HCT116 (cell line): ENCODE data around the gene ADD2. TPM values are rescaled to one million over a fixed set of nuclear protein-coding genes. Genes with fewer than 3 reads are reported as not detected.

Source experiments
- ATAC-seq: fragments of 200-7000 bp; cut with Tn5 transposase; 2 replicates; pipeline ENCODE4 v1.9.1; 2020; ENCODE audit warnings: mild to moderate bottlenecking, moderate library complexity
- BruUV-seq: library from RNA; stranded (reverse); fragments of 400-500 nt; replicated peaks from 2 replicates; lab custom pipeline; 2021; lab: Mats Ljungman, UMichigan
- CTCF ChIA-PET: fragments of 300-600 bp; sonication (Branson Sonifier 250); formaldehyde crosslinking; loops from one replicate; lab custom pipeline; 2021; ENCODE audit warnings: antibody characterized with exemption; lab: Charles Lee
- POLR2A ChIA-PET: fragments of 300-600, 350-600 bp; sonication (Branson Sonifier 250); formaldehyde crosslinking; loops from one replicate; lab custom pipeline; 2021; ENCODE audit warnings: antibody characterized with exemption; lab: Charles Lee
- RAD21 ChIA-PET, 2 experiments: fragments of 300-600 bp; sonication (Branson Sonifier 250); formaldehyde crosslinking; loops; one replicate each; lab custom pipeline; 2023; ENCODE audit warnings: low total read pairs in 2 of 2; ENCODE audit not compliant: uncharacterized antibody in 2 of 2, unreplicated experiment in 2 of 2, low non-redundant PET in 1 of 2; lab: Charles Lee
- DNase-seq: peaks from one replicate; pipeline ENCODE4 v3.0.0-alpha.2; 2010; ENCODE audit warnings: low read depth, low spot score
- H2AFZ ChIP-seq: fragments of 200-600 bp; shearing (Covaris generic), sonication (generic); 2 replicates; pipeline ENCODE4 v1.6.1; 2017; ENCODE audit warnings: low read depth, mixed run types, mixed read lengths, antibody characterized with exemption, low read length; ENCODE audit not compliant: poor library complexity, severe bottlenecking
- H3K27ac ChIP-seq: 2 replicates; pipeline ENCODE4 v1.5.1; 2012; ENCODE audit warnings: low read depth, low read length
- H3K27me3 ChIP-seq: fragments of 200-600 bp; sonication (generic); 2 replicates; pipeline ENCODE4 v1.6.1; 2016; ENCODE audit warnings: mixed run types, low read length, mixed read lengths; ENCODE audit not compliant: insufficient read depth
- H3K36me3 ChIP-seq, 2 experiments: fragments of 200-500 bp in 1 of 2; fragments of 200-600 bp in 1 of 2; sonication (Bioruptor generic) in 1 of 2; sonication (generic) in 1 of 2; 2 replicates each; pipeline versions ENCODE4 v1.5.1 to v1.6.1; 2014 to 2016; ENCODE audit warnings: low read length in 2 of 2, inconsistent platforms in 1 of 2, mixed read lengths in 1 of 2, mixed run types in 1 of 2; ENCODE audit not compliant: insufficient read depth in 2 of 2, control insufficient read depth in 1 of 2
- H3K4me1 ChIP-seq, 2 experiments: fragments of 200-600 bp in 1 of 2; sonication (generic) in 1 of 2; 2 replicates each; pipeline versions ENCODE4 v1.5.1 to v1.6.1; 2012 to 2017; ENCODE audit warnings: low read length in 2 of 2, inconsistent platforms in 1 of 2, mild to moderate bottlenecking in 1 of 2, mixed read lengths in 1 of 2, mixed run types in 1 of 2, moderate library complexity in 1 of 2; ENCODE audit not compliant: insufficient read depth in 2 of 2, control insufficient read depth in 1 of 2
- H3K4me2 ChIP-seq: fragments of 200-600 bp; sonication (generic); 2 replicates; pipeline ENCODE4 v1.6.1; 2017; ENCODE audit warnings: mixed run types, low read length, mixed read lengths
- H3K4me3 ChIP-seq, 2 experiments: fragments of 200-600 bp in 1 of 2; sonication (generic) in 1 of 2; replicated peaks in 1 of 2; 2 replicates each; pipeline ENCODE4 v1.5.1; 2011 to 2016; ENCODE audit warnings: low read length in 2 of 2, control low read depth in 1 of 2, low read depth in 1 of 2, mild to moderate bottlenecking in 1 of 2, mixed read lengths in 1 of 2, mixed run types in 1 of 2
- H3K79me2 ChIP-seq: fragments of 200-600 bp; sonication (generic); 2 replicates; pipeline ENCODE4 v1.6.1; 2017; ENCODE audit warnings: mild to moderate bottlenecking, mixed run types, low read length, moderate library complexity, mixed read lengths; ENCODE audit not compliant: insufficient read depth
- H3K9ac ChIP-seq: fragments of 200-600 bp; sonication (generic); 2 replicates; pipeline ENCODE4 v1.6.1; 2016; ENCODE audit warnings: low read length, mixed read lengths
- H3K9me2 ChIP-seq: fragments of 200-600 bp; sonication (generic), shearing (Covaris generic); 2 replicates; pipeline ENCODE4 v1.6.1; 2017; ENCODE audit warnings: mixed run types, mild to moderate bottlenecking, moderate library complexity; ENCODE audit not compliant: insufficient read depth
- H3K9me3 ChIP-seq, 2 experiments: fragments of 200-500 bp in 1 of 2; fragments of 200-600 bp in 1 of 2; sonication (Bioruptor generic) in 1 of 2; sonication (generic) in 1 of 2; 2 replicates each; pipeline ENCODE4 v1.6.1; 2014 to 2017; ENCODE audit warnings: low read length in 2 of 2, mixed read lengths in 2 of 2, inconsistent platforms in 1 of 2, low read depth in 1 of 2, mild to moderate bottlenecking in 1 of 2, mixed run types in 1 of 2, moderate library complexity in 1 of 2; ENCODE audit not compliant: control insufficient read depth in 1 of 2, insufficient read depth in 1 of 2
- H4K20me1 ChIP-seq: fragments of 200-600 bp; sonication (generic), shearing (Covaris generic); 2 replicates; pipeline ENCODE4 v1.6.1; 2017; ENCODE audit warnings: mixed run types, mild to moderate bottlenecking, moderate library complexity; ENCODE audit not compliant: insufficient read depth
- CBX3 ChIP-seq: IDR thresholded peaks from 2 replicates; pipeline ENCODE4 v1.6.1; 2012; ENCODE audit warnings: low read depth
- CEBPB ChIP-seq: IDR thresholded peaks from 2 replicates; pipeline ENCODE4 v1.6.1; 2012; ENCODE audit warnings: low read depth
- EGR1 ChIP-seq: IDR thresholded peaks from 2 replicates; pipeline ENCODE4 v1.6.1; 2012; ENCODE audit warnings: low read depth
- ELF1 ChIP-seq: IDR thresholded peaks from 2 replicates; pipeline ENCODE4 v1.6.1; 2012; ENCODE audit warnings: low read depth, borderline replicate concordance
- EZH2 ChIP-seq: fragments of 200-600 bp; sonication (generic); IDR thresholded peaks from 2 replicates; pipeline ENCODE4 v1.6.1; 2017; ENCODE audit warnings: antibody characterized with exemption, mixed run types
- EZH2phosphoT487 ChIP-seq: fragments of 200-600 bp; IDR thresholded peaks from 2 replicates; pipeline ENCODE4 v1.6.1; 2018; ENCODE audit warnings: antibody characterized with exemption, borderline replicate concordance
- FOSL1 ChIP-seq: IDR thresholded peaks from 2 replicates; pipeline ENCODE4 v1.6.1; 2012; ENCODE audit warnings: low read depth
- JUND ChIP-seq: IDR thresholded peaks from 2 replicates; pipeline ENCODE4 v1.6.1; 2012
- RAD21 ChIP-seq: IDR thresholded peaks from 2 replicates; pipeline ENCODE4 v1.6.1; 2012; ENCODE audit warnings: low read depth, mild to moderate bottlenecking
- SIN3A ChIP-seq: IDR thresholded peaks from 2 replicates; pipeline ENCODE4 v1.6.1; 2012; ENCODE audit warnings: low read depth
- TCF7L2 ChIP-seq: IDR thresholded peaks from 2 replicates; pipeline ENCODE4 v1.7.0; 2011; ENCODE audit warnings: borderline replicate concordance, inconsistent platforms; ENCODE audit not compliant: insufficient read depth, insufficient read length; ENCODE audit errors: extremely low read depth
- ZFX ChIP-seq: fragments of 450-650 bp; IDR thresholded peaks from 2 replicates; pipeline ENCODE4 v1.6.1; 2017
- ZNF274 ChIP-seq: fragments of 200-500 bp; sonication (Bioruptor generic); IDR thresholded peaks from 2 replicates; pipeline ENCODE4 v1.6.1; 2014; ENCODE audit warnings: mild to moderate bottlenecking, low read depth, low read length, inconsistent platforms
- intact Hi-C: fragments of 100-400 bp; cut with micrococcal nuclease; formaldehyde crosslinking; loops from 2 replicates; pipeline ENCODE4 v1.10.0; 2022
- total RNA-seq: library from RNA; stranded (reverse); gene quantifications from one replicate; pipeline ENCODE4 v1.2.1, GENCODE V29; 2021; ENCODE audit not compliant: unreplicated experiment
- TF ChIP-seq, protein P1 (sequence below): IDR thresholded peaks from 2 replicates; pipeline ENCODE4 v1.6.1; 2012
- TF ChIP-seq, protein P2 (sequence below): IDR thresholded peaks from 2 replicates; pipeline ENCODE4 v1.6.1; 2012; ENCODE audit warnings: low read depth
- TF ChIP-seq, protein P3 (sequence below): IDR thresholded peaks from 2 replicates; pipeline ENCODE4 v1.6.1; 2012
- TF ChIP-seq, protein P4 (sequence below): IDR thresholded peaks from 2 replicates; pipeline ENCODE4 v1.6.1; 2011; ENCODE audit warnings: mild to moderate bottlenecking, low read length, moderate library complexity; ENCODE audit not compliant: insufficient replicate concordance; ENCODE audit errors: extremely low read depth

The ADD2 gene
- total RNA-seq, 1 experiment from 2014 or later, result 0.15 TPM

DNA sequence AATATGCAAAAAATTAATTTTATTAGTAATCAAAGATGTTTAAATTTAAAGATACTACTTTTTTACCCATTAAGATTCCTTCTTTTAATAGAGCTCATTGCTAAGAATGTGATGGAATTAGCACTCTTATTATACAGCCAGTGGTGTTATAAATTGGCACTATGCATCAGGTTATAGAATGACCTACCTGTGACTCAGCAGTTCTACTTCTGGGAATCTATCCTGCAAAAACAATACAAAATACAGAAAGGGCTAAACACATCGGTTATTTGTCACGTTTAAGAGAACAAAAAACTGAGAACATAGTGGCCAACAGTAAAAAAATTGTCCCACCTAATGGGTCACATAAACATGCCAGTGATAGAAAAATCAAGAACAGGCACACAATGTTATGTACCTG, 9.4 kb upstream of the ADD2 start:
- POLR2A ChIA-PET, result no interaction called here
- no peaks in the 10 kb centered on the region for H3K9me3 ChIP-seq
- H3K36me3 ChIP-seq, result no peaks in the 10 kb centered on the region
- H3K4me2 ChIP-seq, result peak overlapping the region; percentile 24
- TF ChIP-seq RAD21, result no peak
- no peak for TF ChIP-seq CEBPB
- TF ChIP-seq FOSL1, result 0 out of 2 replicates have a peak, but pooled peaks have one; percentile 16
- BruUV-seq, result no TSS peak
- H2AFZ ChIP-seq, result peak overlapping the region; percentile 91
- intact Hi-C loops, result no loop called here
- H3K9ac ChIP-seq, result no peak overlapping the region
- H3K4me3 ChIP-seq, result no peak overlapping the region
- no peaks in the 10 kb centered on the region for H4K20me1 ChIP-seq
- DNase-seq, result no peak
- no peaks in the 10 kb centered on the region for H3K9me2 ChIP-seq
- H3K27me3 ChIP-seq, result no peaks in the 10 kb centered on the region
- H3K79me2 ChIP-seq, result no peaks in the 10 kb centered on the region
- CTCF ChIA-PET, result no interaction called here
- RAD21 ChIA-PET, result no interaction called here
- H3K4me1 ChIP-seq, result peaks cover 0 to 21% of the 10 kb centered on the region in 2 experiments; a peak in 3 of 4 replicates
- ATAC-seq, result no peak
- no peak overlapping the region for H3K27ac ChIP-seq

DNA sequence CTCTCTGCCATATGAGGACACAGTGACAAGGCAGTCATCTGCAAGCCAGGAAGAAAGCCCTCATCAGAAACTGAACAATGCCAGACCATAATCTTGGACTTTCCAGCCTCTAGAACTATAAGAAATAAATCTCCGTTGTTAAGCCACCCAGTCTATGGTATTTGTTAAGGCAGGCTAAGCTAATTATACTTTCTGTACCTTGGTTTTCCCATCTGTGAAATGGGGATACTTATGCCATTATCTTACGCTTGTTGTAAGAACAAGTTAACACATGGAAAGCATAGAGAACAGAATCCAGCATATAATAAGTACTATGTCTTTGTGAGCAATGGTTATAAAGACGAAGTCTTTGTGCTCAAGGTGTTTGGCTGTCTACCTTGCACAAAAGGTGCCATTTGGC, 8.3 kb upstream of the ADD2 start:
- Histone ChIP-seq H3K27ac (no peak overlapping the region), H2AFZ (no peak overlapping the region), H4K20me1 (no peaks in the 10 kb centered on the region), H3K9me3 (no peaks in the 10 kb centered on the region), H3K27me3 (no peaks in the 10 kb centered on the region), H3K4me3 (no peak overlapping the region), H3K36me3 (no peaks in the 10 kb centered on the region), H3K9ac (no peak overlapping the region), H3K9me2 (no peaks in the 10 kb centered on the region), H3K4me2 (no peak overlapping the region), H3K79me2 (no peaks in the 10 kb centered on the region), H3K4me1 (peaks cover 0 to 21% of the 10 kb centered on the region in 2 experiments; a peak in 3 of 4 replicates)
- RAD21 ChIA-PET, result no interaction called here
- intact Hi-C loops, result no loop called here
- no TSS peak for BruUV-seq
- CTCF ChIA-PET, result no interaction called here
- no peak for ATAC-seq
- no peak for DNase-seq
- POLR2A ChIA-PET, result no interaction called here
- no peak for TF ChIP-seq EGR1
- no peak for TF ChIP-seq EZH2
- no peak for TF ChIP-seq CEBPB
- TF ChIP-seq, protein P1, sequence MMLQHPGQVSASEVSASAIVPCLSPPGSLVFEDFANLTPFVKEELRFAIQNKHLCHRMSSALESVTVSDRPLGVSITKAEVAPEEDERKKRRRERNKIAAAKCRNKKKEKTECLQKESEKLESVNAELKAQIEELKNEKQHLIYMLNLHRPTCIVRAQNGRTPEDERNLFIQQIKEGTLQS, result no peak
- TF ChIP-seq, protein P2, sequence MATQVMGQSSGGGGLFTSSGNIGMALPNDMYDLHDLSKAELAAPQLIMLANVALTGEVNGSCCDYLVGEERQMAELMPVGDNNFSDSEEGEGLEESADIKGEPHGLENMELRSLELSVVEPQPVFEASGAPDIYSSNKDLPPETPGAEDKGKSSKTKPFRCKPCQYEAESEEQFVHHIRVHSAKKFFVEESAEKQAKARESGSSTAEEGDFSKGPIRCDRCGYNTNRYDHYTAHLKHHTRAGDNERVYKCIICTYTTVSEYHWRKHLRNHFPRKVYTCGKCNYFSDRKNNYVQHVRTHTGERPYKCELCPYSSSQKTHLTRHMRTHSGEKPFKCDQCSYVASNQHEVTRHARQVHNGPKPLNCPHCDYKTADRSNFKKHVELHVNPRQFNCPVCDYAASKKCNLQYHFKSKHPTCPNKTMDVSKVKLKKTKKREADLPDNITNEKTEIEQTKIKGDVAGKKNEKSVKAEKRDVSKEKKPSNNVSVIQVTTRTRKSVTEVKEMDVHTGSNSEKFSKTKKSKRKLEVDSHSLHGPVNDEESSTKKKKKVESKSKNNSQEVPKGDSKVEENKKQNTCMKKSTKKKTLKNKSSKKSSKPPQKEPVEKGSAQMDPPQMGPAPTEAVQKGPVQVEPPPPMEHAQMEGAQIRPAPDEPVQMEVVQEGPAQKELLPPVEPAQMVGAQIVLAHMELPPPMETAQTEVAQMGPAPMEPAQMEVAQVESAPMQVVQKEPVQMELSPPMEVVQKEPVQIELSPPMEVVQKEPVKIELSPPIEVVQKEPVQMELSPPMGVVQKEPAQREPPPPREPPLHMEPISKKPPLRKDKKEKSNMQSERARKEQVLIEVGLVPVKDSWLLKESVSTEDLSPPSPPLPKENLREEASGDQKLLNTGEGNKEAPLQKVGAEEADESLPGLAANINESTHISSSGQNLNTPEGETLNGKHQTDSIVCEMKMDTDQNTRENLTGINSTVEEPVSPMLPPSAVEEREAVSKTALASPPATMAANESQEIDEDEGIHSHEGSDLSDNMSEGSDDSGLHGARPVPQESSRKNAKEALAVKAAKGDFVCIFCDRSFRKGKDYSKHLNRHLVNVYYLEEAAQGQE, result no peak
- TF ChIP-seq, protein P3, sequence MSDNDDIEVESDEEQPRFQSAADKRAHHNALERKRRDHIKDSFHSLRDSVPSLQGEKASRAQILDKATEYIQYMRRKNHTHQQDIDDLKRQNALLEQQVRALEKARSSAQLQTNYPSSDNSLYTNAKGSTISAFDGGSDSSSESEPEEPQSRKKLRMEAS, result no peak
- TF ChIP-seq ZFX, result no peak
- TF ChIP-seq CBX3, result no peak
- TF ChIP-seq JUND, result no peak
- no peak for TF ChIP-seq ZNF274
- no peak for TF ChIP-seq EZH2phosphoT487
- TF ChIP-seq, protein P4, sequence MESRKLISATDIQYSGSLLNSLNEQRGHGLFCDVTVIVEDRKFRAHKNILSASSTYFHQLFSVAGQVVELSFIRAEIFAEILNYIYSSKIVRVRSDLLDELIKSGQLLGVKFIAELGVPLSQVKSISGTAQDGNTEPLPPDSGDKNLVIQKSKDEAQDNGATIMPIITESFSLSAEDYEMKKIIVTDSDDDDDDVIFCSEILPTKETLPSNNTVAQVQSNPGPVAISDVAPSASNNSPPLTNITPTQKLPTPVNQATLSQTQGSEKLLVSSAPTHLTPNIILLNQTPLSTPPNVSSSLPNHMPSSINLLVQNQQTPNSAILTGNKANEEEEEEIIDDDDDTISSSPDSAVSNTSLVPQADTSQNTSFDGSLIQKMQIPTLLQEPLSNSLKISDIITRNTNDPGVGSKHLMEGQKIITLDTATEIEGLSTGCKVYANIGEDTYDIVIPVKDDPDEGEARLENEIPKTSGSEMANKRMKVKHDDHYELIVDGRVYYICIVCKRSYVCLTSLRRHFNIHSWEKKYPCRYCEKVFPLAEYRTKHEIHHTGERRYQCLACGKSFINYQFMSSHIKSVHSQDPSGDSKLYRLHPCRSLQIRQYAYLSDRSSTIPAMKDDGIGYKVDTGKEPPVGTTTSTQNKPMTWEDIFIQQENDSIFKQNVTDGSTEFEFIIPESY, result no peak
- no peak for TF ChIP-seq RAD21
- no peak for TF ChIP-seq SIN3A
- TF ChIP-seq ELF1, result no peak
- TF ChIP-seq TCF7L2, result no peak
